CD4-positive, alpha-beta memory T cell (primary cell): Measurements from ENCODE around the gene NSUN3. TPM values are rescaled to one million over a fixed set of nuclear protein-coding genes. Genes with fewer than 3 reads are reported as not detected.
"Not testable (repeated sequence)": the region's sequence is repeated elsewhere in the genome, so short reads cannot be mapped to it uniquely, and the experiment has no call there.

Experiments used
- CTCF ChIA-PET: fragments of 350-600 bp; sonication (Branson Sonifier 250); formaldehyde crosslinking; loops from one replicate; lab custom pipeline; 2021; ENCODE audit warnings: inconsistent platforms; ENCODE audit not compliant: partially characterized antibody; lab: Charles Lee
- POLR2A ChIA-PET: fragments of 350-600 bp; sonication (Branson Sonifier 250); formaldehyde crosslinking; loops from one replicate; lab custom pipeline; 2021; ENCODE audit not compliant: partially characterized antibody; lab: Charles Lee
- DNase-seq, 5 donors: peaks; one replicate each; pipeline versions ENCODE4 v3.0.0 to v3.0.0-alpha.2; 2020 to 2022; ENCODE audit warnings: mixed read lengths in 1 of 5
- H3K27ac ChIP-seq: one replicate; pipeline ENCODE4 v1.7.0; 2013; ENCODE audit warnings: low read depth, low read length
- H3K27me3 ChIP-seq: 2 replicates; pipeline ENCODE4 v1.7.0; 2013; ENCODE audit warnings: mild to moderate bottlenecking, low read length, moderate library complexity; ENCODE audit not compliant: insufficient read depth
- H3K36me3 ChIP-seq: 2 replicates; pipeline ENCODE4 v1.7.0; 2013; ENCODE audit warnings: mild to moderate bottlenecking, low read length, moderate library complexity; ENCODE audit not compliant: insufficient read depth
- H3K4me1 ChIP-seq: 2 replicates; pipeline ENCODE4 v1.7.0; 2013; ENCODE audit warnings: mild to moderate bottlenecking, low read length, moderate library complexity; ENCODE audit not compliant: insufficient read depth
- H3K4me3 ChIP-seq, 2 donors: one replicate each; pipeline ENCODE4 v1.7.0; 2013; ENCODE audit warnings: low read length in 2 of 2, mild to moderate bottlenecking in 1 of 2
- H3K9me3 ChIP-seq, 2 donors: one replicate each; pipeline ENCODE4 v1.7.0; 2013; ENCODE audit warnings: low read length in 2 of 2, control low read depth in 1 of 2; ENCODE audit not compliant: control insufficient read depth in 1 of 2
- H3K27ac Mint-ChIP-seq, 7 donors: one replicate each; pipeline ENCODE4 v1.8.0; 2020 to 2021; ENCODE audit warnings: mixed read lengths in 7 of 7, mild to moderate bottlenecking in 6 of 7, inconsistent platforms in 3 of 7, moderate library complexity in 3 of 7
- H3K27me3 Mint-ChIP-seq, 2 donors: one replicate each; pipeline ENCODE4 v1.8.0; 2020 to 2021; ENCODE audit warnings: mixed read lengths in 2 of 2
- H3K36me3 Mint-ChIP-seq, 2 donors: one replicate each; pipeline ENCODE4 v1.8.0; 2020 to 2021; ENCODE audit warnings: mixed read lengths in 2 of 2, inconsistent platforms in 1 of 2, mild to moderate bottlenecking in 1 of 2
- H3K4me1 Mint-ChIP-seq, 4 donors: one replicate each; pipeline ENCODE4 v1.8.0; 2020 to 2021; ENCODE audit warnings: mixed read lengths in 4 of 4, mild to moderate bottlenecking in 1 of 4
- H3K4me3 Mint-ChIP-seq, 8 donors: one replicate each; pipeline ENCODE4 v1.8.0; 2020 to 2021; ENCODE audit warnings: mixed read lengths in 8 of 8, mild to moderate bottlenecking in 7 of 8, moderate library complexity in 6 of 8, inconsistent platforms in 3 of 8
- H3K9me3 Mint-ChIP-seq, 8 donors: one replicate each; pipeline ENCODE4 v1.8.0; 2020 to 2021; ENCODE audit warnings: mixed read lengths in 8 of 8, mild to moderate bottlenecking in 5 of 8, inconsistent platforms in 3 of 8, moderate library complexity in 1 of 8
- intact Hi-C: fragments of 100-400 bp; cut with micrococcal nuclease; formaldehyde crosslinking; loops from one replicate; pipeline ENCODE4 v1.15.1; 2023
- polyA plus RNA-seq, 2 donors: library from polyadenylated mRNA; unstranded; fragments of 300-500 nt; fragmentation: Illumina TruSeq; gene quantifications; one replicate each; pipeline ENCODE4 v1.2.3, GENCODE V29; 2021
- total RNA-seq, 2 experiments: library from RNA; stranded (reverse); gene quantifications; one replicate each; pipeline ENCODE4 v1.2.3, GENCODE V29; 2021

Gene NSUN3
- total and polyA plus RNA-seq, 4 experiments from 2014 or later = 10.0 to 23.1 (median 16.2) TPM

- DNase-seq = peak in 3 of 5 donors; percentile 13 to 34 (median 27)
- H3K9me3 ChIP-seq = no peaks in the 10 kb centered on the region
- H3K4me1 ChIP-seq = peaks cover 47% of the 10 kb centered on the region
- H3K27ac ChIP-seq = no peak overlapping the region
- H3K27me3 ChIP-seq = no peaks in the 10 kb centered on the region
- peaks cover 49 to 50% of the 10 kb centered on the region in 2 donors for H3K36me3 Mint-ChIP-seq
- H3K4me3 ChIP-seq = no peak overlapping the region
- H3K4me1 Mint-ChIP-seq = peaks cover 38 to 73% (median 60%) of the 10 kb centered on the region in 4 donors
- H3K27me3 Mint-ChIP-seq = no peaks in the 10 kb centered on the region
- H3K27ac Mint-ChIP-seq = peak overlapping the region in 3 of 7 donors; percentile 6 to 36 (median 30)
- peaks cover 0 to 1% (median 0%) of the 10 kb centered on the region in 8 donors for H3K9me3 Mint-ChIP-seq
- POLR2A ChIA-PET = no interaction called here
- peaks cover 11% of the 10 kb centered on the region for H3K36me3 ChIP-seq
- no peak overlapping the region for H3K4me3 Mint-ChIP-seq
- CTCF ChIA-PET = interaction anchor here (0.8 to 7.7 kb wide), 20 partner anchors 9 to 105 kb away, joined by 3 to 71 read pairs (median 4); partner anchors contain the start of gene STX19
- intact Hi-C loops = loop anchor here (1.0 kb wide), 1 partner anchor 65 kb away; no protein-coding TSS in a partner anchor
Observed at GRCh38 chr3:94069194-94069813, 6.4 kb downstream of the NSUN3 start.

GRCh38 chr3:94070341-94070911 is 7.6 kb downstream of the NSUN3 start:
- Mint-ChIP-seq H3K27ac (no peak overlapping the region), H3K4me3 (no peak overlapping the region), H3K36me3 (peaks cover 47 to 56% of the 10 kb centered on the region in 2 donors), H3K27me3 (no peaks in the 10 kb centered on the region), H3K4me1 (peaks cover 33 to 72% (median 55%) of the 10 kb centered on the region in 4 donors), H3K9me3 (peaks cover 0 to 1% (median 0%) of the 10 kb centered on the region in 8 donors)
- H3K4me3 ChIP-seq = no peak overlapping the region
- H3K27me3 ChIP-seq = no peaks in the 10 kb centered on the region
- no peak for DNase-seq
- CTCF ChIA-PET = interaction anchor here (1.0 to 7.7 kb wide), 15 partner anchors 8 to 106 kb away, joined by 3 to 71 read pairs (median 9); partner anchors contain the start of genes DHFR2 and NSUN3
- intact Hi-C loops = no loop called here
- H3K27ac ChIP-seq = no peak overlapping the region
- no peaks in the 10 kb centered on the region for H3K9me3 ChIP-seq
- POLR2A ChIA-PET = no interaction called here
- H3K4me1 ChIP-seq = peaks cover 35% of the 10 kb centered on the region
- peaks cover 11% of the 10 kb centered on the region for H3K36me3 ChIP-seq

- Mint-ChIP-seq H3K27me3 (no peaks in the 10 kb centered on the region), H3K4me1 (peaks cover 23 to 70% (median 44%) of the 10 kb centered on the region in 4 donors), H3K27ac (no peak overlapping the region), H3K9me3 (peaks cover 0 to 1% (median 0%) of the 10 kb centered on the region in 8 donors), H3K36me3 (peaks cover 53 to 62% of the 10 kb centered on the region in 2 donors), H3K4me3 (no peak overlapping the region)
- no peaks in the 10 kb centered on the region for H3K9me3 ChIP-seq
- peaks cover 11% of the 10 kb centered on the region for H3K36me3 ChIP-seq
- ChIA-PET CTCF (interaction anchor here (0.8 to 7.7 kb wide), 3 partner anchors 9 to 68 kb away, joined by 3 to 71 read pairs (median 9); partner anchors contain the start of genes DHFR2 and NSUN3), POLR2A (interaction anchor here (1.1 kb wide), 1 partner anchor 9 kb away, joined by 8 read pairs; the partner anchor contains the start of genes DHFR2 and NSUN3)
- intact Hi-C loops = no loop called here
- no peak overlapping the region for H3K4me3 ChIP-seq
- H3K4me1 ChIP-seq = peaks cover 22% of the 10 kb centered on the region
- H3K27ac ChIP-seq = no peak overlapping the region
- no peaks in the 10 kb centered on the region for H3K27me3 ChIP-seq
- no peak for DNase-seq
Observed at GRCh38 chr3:94071713-94072284, 8.9 kb downstream of the NSUN3 start.

GRCh38 chr3:94076055-94076454 is 13.2 kb downstream of the NSUN3 start:
- ChIA-PET POLR2A (no interaction called here), CTCF (interaction anchor here (1.0 kb wide), 1 partner anchor 13 kb away, joined by 4 read pairs; the partner anchor contains the start of genes DHFR2 and NSUN3)
- intact Hi-C loops = no loop called here
- H3K27me3 ChIP-seq = no peaks in the 10 kb centered on the region
- no peak for DNase-seq
- Mint-ChIP-seq H3K27me3 (no peaks in the 10 kb centered on the region), H3K9me3 (no peaks in the 10 kb centered on the region), H3K27ac (no peak overlapping the region), H3K4me3 (no peak overlapping the region), H3K36me3 (peaks cover 57 to 64% of the 10 kb centered on the region in 2 donors), H3K4me1 (peaks cover 45 to 88% (median 53%) of the 10 kb centered on the region in 4 donors)
- no peak overlapping the region for H3K27ac ChIP-seq
- no peak overlapping the region for H3K4me3 ChIP-seq
- H3K9me3 ChIP-seq = no peaks in the 10 kb centered on the region
- H3K36me3 ChIP-seq = peaks cover 5% of the 10 kb centered on the region
- H3K4me1 ChIP-seq = peaks cover 21% of the 10 kb centered on the region

- intact Hi-C loops = loop anchor here (1.0 kb wide), 1 partner anchor 17 kb away; the partner anchor contains the start of gene NSUN3
- POLR2A ChIA-PET = interaction anchor here (4.7 kb wide), 1 partner anchor 18 kb away, joined by 33 read pairs; the partner anchor contains the start of genes DHFR2 and NSUN3
Observed at GRCh38 chr3:94080552-94080951, 17.7 kb downstream of the NSUN3 start.

GRCh38 chr3:94081884-94082283 is 19.0 kb downstream of the NSUN3 start:
- no peaks in the 10 kb centered on the region for H3K36me3 ChIP-seq
- Mint-ChIP-seq H3K4me1 (peaks cover 38 to 54% (median 43%) of the 10 kb centered on the region in 4 donors), H3K9me3 (no peaks in the 10 kb centered on the region), H3K4me3 (peak overlapping the region in 1 of 8 donors; percentile 13), H3K36me3 (peaks cover 35 to 40% of the 10 kb centered on the region in 2 donors), H3K27ac (peak overlapping the region in 5 of 7 donors; percentile 13 to 87 (median 36)), H3K27me3 (no peaks in the 10 kb centered on the region)
- H3K9me3 ChIP-seq = no peaks in the 10 kb centered on the region
- intact Hi-C loops = no loop called here
- ChIA-PET POLR2A (interaction anchor here (0.5 to 4.7 kb wide), 2 partner anchors 19 to 77 kb away, joined by 4 to 33 read pairs; partner anchors contain the start of genes DHFR2 and NSUN3), CTCF (interaction anchor here (1.7 to 3.5 kb wide), 2 partner anchors 12 to 19 kb away, joined by 5 to 28 read pairs; partner anchors contain the start of genes DHFR2 and NSUN3)
- H3K27me3 ChIP-seq = no peaks in the 10 kb centered on the region
- no peak overlapping the region for H3K4me3 ChIP-seq
- DNase-seq = no peak
- peaks cover 26% of the 10 kb centered on the region for H3K4me1 ChIP-seq
- H3K27ac ChIP-seq = no peak overlapping the region

More at GRCh38 chr3:94080552-94080951, 17.7 kb downstream of the NSUN3 start:
- peaks cover 26% of the 10 kb centered on the region for H3K4me1 ChIP-seq
- CTCF ChIA-PET = interaction anchor here (0.9 to 3.5 kb wide), 3 partner anchors 11 to 18 kb away, joined by 4 to 28 read pairs (median 5); partner anchors contain the start of genes DHFR2 and NSUN3
- not testable (repeated sequence) for H3K9me3 ChIP-seq, H3K27ac ChIP-seq, H3K27me3 Mint-ChIP-seq, H3K27me3 ChIP-seq, H3K9me3 Mint-ChIP-seq, H3K36me3 ChIP-seq, H3K4me3 ChIP-seq
- Mint-ChIP-seq H3K4me1 (peaks cover 38 to 65% (median 44%) of the 10 kb centered on the region in 4 donors), H3K27ac (peak overlapping the region in 6 of 7 donors; percentile 47 to 90 (median 79)), H3K36me3 (peaks cover 44% of the 10 kb centered on the region in 2 donors), H3K4me3 (peak overlapping the region in 7 of 8 donors; percentile 12 to 62 (median 47))
- DNase-seq = peak in 3 of 5 donors; percentile 22 to 27 (median 26)
